Left ventricle myocardium superior (tissue), 1 donor: ENCODE data around the gene FHAD1. TPM values are rescaled to one million over a fixed set of nuclear protein-coding genes. Genes with fewer than 3 reads are reported as not detected.
A peak's percentile ranks its signal among the peaks of the same experiment; 100 is the strongest.

Source experiments
- ATAC-seq: fragments of 200-7000 bp; cut with Tn5 transposase; one replicate; pipeline ENCODE4 v1.9.1; 2020; ENCODE audit warnings: mild to moderate bottlenecking, moderate library complexity
- DNase-seq: peaks from one replicate; pipeline ENCODE4 v3.0.0-alpha.2; 2020
- intact Hi-C: fragments of 100-400 bp; cut with micrococcal nuclease; formaldehyde crosslinking; loops from one replicate; pipeline ENCODE4 v1.11.0; 2022
- total RNA-seq: library from RNA; stranded (reverse); fragmentation: NEBNext Ultra II Directional; extraction: Animal tissue kit (Norgen Biotek cat#: 25700); gene quantifications from one replicate; pipeline ENCODE4 v1.2.1, GENCODE V29; 2021
- donor health status: DM: no; HTN: yes; CAD: no; lungs with severe emphysema.

Gene FHAD1
- total RNA-seq, 1 donor from 2014 or later, result not detected

- DNase-seq (no peak), ATAC-seq (no peak)
- intact Hi-C loops, result loop anchor here (5.0 to 10.0 kb wide), 2 partner anchors 116 to 144 kb away; partner anchors contain the start of gene TMEM51
Observed at GRCh38 chr1:15271196-15271595, 24.2 kb downstream of the FHAD1 start.

- DNase-seq, result peak; percentile 60
Observed at GRCh38 chr1:15272009-15272781, 25.2 kb downstream of the FHAD1 start.

GRCh38 chr1:15272782-15273127, 25.7 kb downstream of the FHAD1 start:
- ATAC-seq (no peak), DNase-seq (no peak)
- intact Hi-C loops, result loop anchor here (5.0 to 10.0 kb wide), 2 partner anchors 118 to 145 kb away; partner anchors contain the start of gene TMEM51

More at GRCh38 chr1:15272009-15272781, 25.2 kb downstream of the FHAD1 start:
- peak; percentile 88 for ATAC-seq
- intact Hi-C loops, result loop anchor here (5.0 to 10.0 kb wide), 2 partner anchors 117 to 145 kb away; partner anchors contain the start of gene TMEM51

GRCh38 chr1:15273274-15273673, 26.3 kb downstream of the FHAD1 start:
- ATAC-seq (no peak), DNase-seq (no peak)
- intact Hi-C loops, result loop anchor here (5.0 to 10.0 kb wide), 2 partner anchors 118 to 146 kb away; partner anchors contain the start of gene TMEM51

GRCh38 chr1:15275921-15276683, 29.1 kb downstream of the FHAD1 start:
- intact Hi-C loops, result loop anchor here (10.0 kb wide), 1 partner anchor 121 kb away; the partner anchor contains the start of gene TMEM51
- ATAC-seq (peak; percentile 53), DNase-seq (no peak)

GRCh38 chr1:15276691-15277446, 29.8 kb downstream of the FHAD1 start:
- DNase-seq (no peak), ATAC-seq (no peak)
- intact Hi-C loops, result loop anchor here (10.0 kb wide), 1 partner anchor 122 kb away; the partner anchor contains the start of gene TMEM51

GRCh38 chr1:15277447-15277838, 30.4 kb downstream of the FHAD1 start:
- ATAC-seq (no peak), DNase-seq (no peak)
- intact Hi-C loops, result loop anchor here (10.0 kb wide), 1 partner anchor 123 kb away; the partner anchor contains the start of gene TMEM51

GRCh38 chr1:15277933-15278332, 30.9 kb downstream of the FHAD1 start:
- intact Hi-C loops, result loop anchor here (10.0 kb wide), 1 partner anchor 123 kb away; the partner anchor contains the start of gene TMEM51
- no peak for DNase-seq
- no peak for ATAC-seq

GRCh38 chr1:15279576-15280230, 32.7 kb downstream of the FHAD1 start:
- intact Hi-C loops, result loop anchor here (10.0 kb wide), 1 partner anchor 125 kb away; the partner anchor contains the start of gene TMEM51
- ATAC-seq, result no peak
- DNase-seq, result no peak

- intact Hi-C loops, result no loop called here
- DNase-seq, result no peak
- no peak for ATAC-seq
Observed at GRCh38 chr1:15280416-15280815, 33.4 kb downstream of the FHAD1 start.

- DNase-seq, result peak; percentile 34
- intact Hi-C loops, result no loop called here
- peak; percentile 68 for ATAC-seq
Observed at GRCh38 chr1:15282038-15282437, 35.0 kb downstream of the FHAD1 start.

GRCh38 chr1:15282810-15283474, 35.9 kb downstream of the FHAD1 start:
- DNase-seq (peak; percentile 63), ATAC-seq (peak; percentile 89)
- intact Hi-C loops, result no loop called here

GRCh38 chr1:15283526-15283925, 36.5 kb downstream of the FHAD1 start:
- ATAC-seq (peak; percentile 88), DNase-seq (peak; percentile 44)

GRCh38 chr1:15286452-15286851, 39.4 kb downstream of the FHAD1 start:
- DNase-seq (no peak), ATAC-seq (no peak)
- intact Hi-C loops, result no loop called here

More at GRCh38 chr1:15283526-15283925, 36.5 kb downstream of the FHAD1 start:
- intact Hi-C loops, result no loop called here

GRCh38 chr1:15287035-15287979, 40.3 kb downstream of the FHAD1 start:
- ATAC-seq, result no peak
- intact Hi-C loops, result no loop called here
- no peak for DNase-seq

GRCh38 chr1:15288173-15288926, 41.3 kb downstream of the FHAD1 start:
- ATAC-seq, result no peak
- no peak for DNase-seq
- intact Hi-C loops, result no loop called here
